ENCODE data around the gene CALM3. TPM values are rescaled to one million over a fixed set of nuclear protein-coding genes. Genes with fewer than 3 reads are reported as not detected.

The CALM3 gene
- polyA plus RNA-seq, 1 donor from 2014 or later: 630 TPM

GRCh38 chr19:46610851-46611770 lies 10.0 kb downstream of the CALM3 start:
- Histone ChIP-seq H3K9me3 (ENCODE audit: low read length) (no peaks in the 10 kb centered on the region), H3K9ac (ENCODE audit: low read length) (no peak overlapping the region), H3K36me3 (ENCODE audit: insufficient read depth, low read length) (no peaks in the 10 kb centered on the region), H2AFZ (ENCODE audit: low read depth, low read length) (no peak overlapping the region), H3K9me2 (ENCODE audit: insufficient read depth, low read length) (no peaks in the 10 kb centered on the region), H3K4me3 (ENCODE audit: low read length) (no peak overlapping the region), H3K27ac (ENCODE audit: low read length) (no peak overlapping the region), H4K20me1 (ENCODE audit: insufficient read depth) (peaks cover 9% of the 10 kb centered on the region), H3F3A (ENCODE audit: insufficient read depth, low read length, poor library complexity, severe bottlenecking) (no peaks in the 10 kb centered on the region), H3K4me2 (ENCODE audit: low read length) (no peak overlapping the region), H3K27me3 (ENCODE audit: insufficient read depth, low read depth, low read length) (no peaks in the 10 kb centered on the region), H3K79me2 (replicated peaks; ENCODE audit: insufficient read depth, low read length) (peaks cover 6% of the 10 kb centered on the region)
- peak; percentile 31 for TF ChIP-seq POLR2AphosphoS5 (IDR thresholded peaks at IDR 0.05)
- no peak for TF ChIP-seq SMC3 (conservative IDR thresholded peaks at IDR 0.05; ENCODE audit: poor library complexity)
- no peak for TF ChIP-seq CTCF (IDR thresholded peaks at IDR 0.05; ENCODE audit: poor library complexity, severe bottlenecking)

- H2AFZ ChIP-seq (ENCODE audit: low read depth, low read length): no peak overlapping the region
- H3F3A ChIP-seq (ENCODE audit: insufficient read depth, low read length, poor library complexity, severe bottlenecking): no peaks in the 10 kb centered on the region
- no peaks in the 10 kb centered on the region for H3K27me3 ChIP-seq (ENCODE audit: insufficient read depth, low read depth, low read length)
- no peaks in the 10 kb centered on the region for H3K9me2 ChIP-seq (ENCODE audit: insufficient read depth, low read length)
- no peak overlapping the region for H3K4me2 ChIP-seq (ENCODE audit: low read length)
- H3K27ac ChIP-seq (ENCODE audit: low read length): no peak overlapping the region
- H4K20me1 ChIP-seq (ENCODE audit: insufficient read depth): peaks cover 3% of the 10 kb centered on the region
- H3K4me3 ChIP-seq (ENCODE audit: low read length): no peak overlapping the region
- no peaks in the 10 kb centered on the region for H3K36me3 ChIP-seq (ENCODE audit: insufficient read depth, low read length)
- H3K9ac ChIP-seq (ENCODE audit: low read length): no peak overlapping the region
- H3K9me3 ChIP-seq (ENCODE audit: low read length): no peaks in the 10 kb centered on the region
- H3K79me2 ChIP-seq (replicated peaks; ENCODE audit: insufficient read depth, low read length): no peaks in the 10 kb centered on the region
- TF ChIP-seq EZH2 (IDR thresholded peaks at IDR 0.05; ENCODE audit: borderline replicate concordance, insufficient read depth, low read length, poor library complexity, severe bottlenecking) (no peak), POLR2AphosphoS5 (IDR thresholded peaks at IDR 0.05) (no peak), CTCF (IDR thresholded peaks at IDR 0.05; ENCODE audit: poor library complexity, severe bottlenecking) (no peak), RAD21 (conservative IDR thresholded peaks at IDR 0.05) (no peak), SMC3 (conservative IDR thresholded peaks at IDR 0.05; ENCODE audit: poor library complexity) (no peak), REST (IDR thresholded peaks at IDR 0.05; ENCODE audit: borderline replicate concordance) (no peak), MXI1 (conservative IDR thresholded peaks at IDR 0.05; ENCODE audit: poor library complexity, severe bottlenecking) (no peak), EP300 (conservative IDR thresholded peaks at IDR 0.05; ENCODE audit: poor library complexity, severe bottlenecking) (no peak), TAF1 (IDR thresholded peaks at IDR 0.05; ENCODE audit: low read depth) (no peak)
These were observed 10.6 kb downstream of the CALM3 start for GRCh38 chr19:46611776-46612175.
